ENCODE measurements around the gene CD6.

DNA sequence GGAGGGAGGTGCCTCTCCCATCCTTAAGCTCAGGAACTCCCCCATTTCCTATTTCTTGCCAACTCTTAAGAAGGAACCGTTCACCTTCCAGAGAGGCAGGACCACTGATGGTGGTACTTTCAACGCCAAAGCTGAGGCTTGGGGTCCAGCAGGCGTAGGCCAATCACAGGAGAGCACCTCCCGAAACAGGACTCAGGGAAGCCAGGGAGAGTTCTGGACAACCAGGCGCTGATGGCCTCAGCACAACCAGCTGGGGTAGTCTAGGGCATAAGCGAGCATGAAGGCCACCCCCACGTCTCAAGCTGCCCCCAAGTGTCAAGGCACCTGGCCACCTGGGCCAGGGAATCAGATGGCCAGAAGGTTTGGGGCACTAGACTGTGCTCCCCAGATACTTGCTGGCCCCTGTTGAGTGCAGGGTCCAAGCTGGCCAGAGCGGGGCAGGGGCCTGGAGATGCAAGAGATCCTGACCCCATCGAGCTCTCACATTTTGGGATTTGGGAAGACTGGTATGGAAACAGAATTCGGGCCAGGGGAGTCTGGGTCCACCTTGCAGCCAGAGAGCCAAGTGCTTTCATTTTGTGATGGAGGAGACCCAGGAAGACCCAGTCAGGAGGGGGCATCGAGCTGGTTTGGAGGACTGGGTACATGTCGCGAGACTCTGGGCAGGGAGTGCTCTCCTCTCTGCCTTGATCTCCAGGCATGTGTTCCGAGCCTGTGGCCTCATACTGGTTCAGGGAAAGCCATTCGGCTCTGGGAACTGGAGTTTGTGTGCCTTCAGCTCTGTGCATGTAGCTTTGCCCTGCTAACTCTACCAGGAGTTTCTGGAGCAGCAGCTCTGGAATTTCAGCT lies 926 bp downstream of the CD6 start:
- TF ChIP-seq, protein P1, sequence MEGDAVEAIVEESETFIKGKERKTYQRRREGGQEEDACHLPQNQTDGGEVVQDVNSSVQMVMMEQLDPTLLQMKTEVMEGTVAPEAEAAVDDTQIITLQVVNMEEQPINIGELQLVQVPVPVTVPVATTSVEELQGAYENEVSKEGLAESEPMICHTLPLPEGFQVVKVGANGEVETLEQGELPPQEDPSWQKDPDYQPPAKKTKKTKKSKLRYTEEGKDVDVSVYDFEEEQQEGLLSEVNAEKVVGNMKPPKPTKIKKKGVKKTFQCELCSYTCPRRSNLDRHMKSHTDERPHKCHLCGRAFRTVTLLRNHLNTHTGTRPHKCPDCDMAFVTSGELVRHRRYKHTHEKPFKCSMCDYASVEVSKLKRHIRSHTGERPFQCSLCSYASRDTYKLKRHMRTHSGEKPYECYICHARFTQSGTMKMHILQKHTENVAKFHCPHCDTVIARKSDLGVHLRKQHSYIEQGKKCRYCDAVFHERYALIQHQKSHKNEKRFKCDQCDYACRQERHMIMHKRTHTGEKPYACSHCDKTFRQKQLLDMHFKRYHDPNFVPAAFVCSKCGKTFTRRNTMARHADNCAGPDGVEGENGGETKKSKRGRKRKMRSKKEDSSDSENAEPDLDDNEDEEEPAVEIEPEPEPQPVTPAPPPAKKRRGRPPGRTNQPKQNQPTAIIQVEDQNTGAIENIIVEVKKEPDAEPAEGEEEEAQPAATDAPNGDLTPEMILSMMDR (IDR thresholded peaks at IDR 0.05; ENCODE audit: low read depth, low read length), result no peak
- TF ChIP-seq POLR2A (IDR thresholded peaks at IDR 0.05; ENCODE audit: extremely low read depth, insufficient read length) (no peak), MYC (IDR thresholded peaks at IDR 0.05; ENCODE audit: low read depth, low read length) (no peak)
- TF ChIP-seq, protein P2, sequence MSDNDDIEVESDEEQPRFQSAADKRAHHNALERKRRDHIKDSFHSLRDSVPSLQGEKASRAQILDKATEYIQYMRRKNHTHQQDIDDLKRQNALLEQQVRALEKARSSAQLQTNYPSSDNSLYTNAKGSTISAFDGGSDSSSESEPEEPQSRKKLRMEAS (IDR thresholded peaks at IDR 0.05; ENCODE audit: low read depth, low read length), result no peak
